A549 (cell line): Measurements from ENCODE around the gene NAV2.

ENCODE experiments used
- CTCF ChIP-seq: fragments of >200 bp; sonication (Bioruptor Twin); formaldehyde crosslinking; IDR thresholded peaks from 3 replicates; pipeline ENCODE4 v1.5.1; 2016
- EP300 ChIP-seq, 2 experiments: fragments of >200 bp; sonication (Bioruptor Twin); formaldehyde crosslinking; IDR thresholded peaks; 2 replicates in 1 of 2; 3 replicates in 1 of 2; pipeline ENCODE4 v1.6.1; 2016 to 2017
- JUNB ChIP-seq: fragments of >200 bp; sonication (Bioruptor Twin); formaldehyde crosslinking; IDR thresholded peaks from 2 replicates; pipeline ENCODE4 v1.6.1; 2016
- POLR2A ChIP-seq: IDR thresholded peaks from 2 replicates; pipeline ENCODE4 v1.6.1; 2012; ENCODE audit warnings: mild to moderate bottlenecking, low read length
- RAD21 ChIP-seq, 2 experiments: fragments of >200 bp in 1 of 2; sonication (Bioruptor Twin) in 1 of 2; formaldehyde crosslinking in 1 of 2; IDR thresholded peaks in 1 of 2; conservative IDR thresholded peaks in 1 of 2; 2 replicates in 1 of 2; 3 replicates in 1 of 2; pipeline ENCODE4 v1.6.1; 2012 to 2018; ENCODE audit warnings: inconsistent platforms in 1 of 2

GRCh38 chr11:19721176-19721575 lies 8.5 kb downstream of the NAV2 start:
- TF ChIP-seq RAD21 (conservative IDR thresholded peaks at IDR 0.05 in 1 of 2, IDR thresholded peaks at IDR 0.05 in 1 of 2) (no peak), POLR2A (no peak), EP300 (IDR thresholded peaks at IDR 0.05) (no peak), JUNB (no peak), CTCF (no peak)
